Measurements from ENCODE around the gene VPREB1.
"Not testable (repeated sequence)": the region's sequence is repeated elsewhere in the genome, so short reads cannot be mapped to it uniquely, and the experiment has no call there.

Gene VPREB1, protein sequence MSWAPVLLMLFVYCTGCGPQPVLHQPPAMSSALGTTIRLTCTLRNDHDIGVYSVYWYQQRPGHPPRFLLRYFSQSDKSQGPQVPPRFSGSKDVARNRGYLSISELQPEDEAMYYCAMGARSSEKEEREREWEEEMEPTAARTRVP

DNA sequence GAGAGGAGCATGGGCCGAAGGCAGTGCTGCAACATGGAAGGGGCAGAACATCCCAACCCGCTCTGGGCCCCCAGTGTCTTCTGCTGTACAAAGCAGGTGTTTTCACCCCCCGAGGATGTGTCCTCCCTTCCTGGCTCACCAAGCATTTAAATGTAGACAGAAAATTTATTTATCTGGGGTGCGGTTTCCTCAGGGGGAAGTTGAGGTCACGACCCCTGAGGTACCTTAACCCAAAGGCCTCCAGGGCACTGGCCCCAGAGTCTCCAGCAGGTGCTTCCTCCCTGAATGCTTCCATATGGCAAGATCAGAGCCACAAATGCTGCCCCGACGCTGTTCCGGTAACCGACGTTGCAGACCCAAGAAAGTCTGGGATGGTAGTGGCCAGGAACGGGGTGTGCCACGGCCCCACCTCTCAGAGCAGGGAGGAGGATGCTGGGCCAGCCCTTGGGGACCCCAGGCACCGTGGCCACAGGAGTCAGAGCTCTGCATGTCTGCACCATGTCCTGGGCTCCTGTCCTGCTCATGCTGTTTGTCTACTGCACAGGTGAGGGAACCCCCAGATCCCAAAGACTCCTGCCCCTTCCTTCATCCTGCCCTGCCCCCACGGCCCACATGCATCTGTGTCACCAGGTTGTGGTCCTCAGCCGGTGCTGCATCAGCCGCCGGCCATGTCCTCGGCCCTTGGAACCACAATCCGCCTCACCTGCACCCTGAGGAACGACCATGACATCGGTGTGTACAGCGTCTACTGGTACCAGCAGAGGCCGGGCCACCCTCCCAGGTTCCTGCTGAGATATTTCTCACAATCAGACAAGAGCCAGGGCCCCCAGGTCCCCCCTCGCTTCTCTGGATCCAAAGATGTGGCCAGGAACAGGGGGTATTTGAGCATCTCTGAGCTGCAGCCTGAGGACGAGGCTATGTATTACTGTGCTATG, at the start of gene VPREB1:
VPREB1 (plus strand) TSS at position 471 of the 935 bp plus-strand sequence; CDS start at position 499, 28 bp downstream.
- no peak for DNase-seq

DNA sequence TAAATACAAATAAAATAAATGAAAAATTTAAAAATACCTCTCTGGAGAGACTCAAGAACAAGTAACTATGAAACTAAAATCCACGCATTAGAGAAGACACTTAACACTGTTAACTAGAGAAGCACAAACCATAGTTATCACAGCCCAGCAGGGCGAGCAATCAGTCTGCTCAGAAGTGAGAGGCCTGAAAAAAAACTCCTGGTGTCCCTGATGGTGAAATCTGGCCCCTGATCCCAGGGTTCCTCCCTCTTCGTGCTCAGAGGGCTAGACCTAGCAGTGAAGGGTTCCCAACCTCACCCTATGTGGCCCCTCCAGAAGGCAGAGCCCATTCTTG, 49.7 kb upstream of the VPREB1 start:
- DNase-seq: no peak

DNA sequence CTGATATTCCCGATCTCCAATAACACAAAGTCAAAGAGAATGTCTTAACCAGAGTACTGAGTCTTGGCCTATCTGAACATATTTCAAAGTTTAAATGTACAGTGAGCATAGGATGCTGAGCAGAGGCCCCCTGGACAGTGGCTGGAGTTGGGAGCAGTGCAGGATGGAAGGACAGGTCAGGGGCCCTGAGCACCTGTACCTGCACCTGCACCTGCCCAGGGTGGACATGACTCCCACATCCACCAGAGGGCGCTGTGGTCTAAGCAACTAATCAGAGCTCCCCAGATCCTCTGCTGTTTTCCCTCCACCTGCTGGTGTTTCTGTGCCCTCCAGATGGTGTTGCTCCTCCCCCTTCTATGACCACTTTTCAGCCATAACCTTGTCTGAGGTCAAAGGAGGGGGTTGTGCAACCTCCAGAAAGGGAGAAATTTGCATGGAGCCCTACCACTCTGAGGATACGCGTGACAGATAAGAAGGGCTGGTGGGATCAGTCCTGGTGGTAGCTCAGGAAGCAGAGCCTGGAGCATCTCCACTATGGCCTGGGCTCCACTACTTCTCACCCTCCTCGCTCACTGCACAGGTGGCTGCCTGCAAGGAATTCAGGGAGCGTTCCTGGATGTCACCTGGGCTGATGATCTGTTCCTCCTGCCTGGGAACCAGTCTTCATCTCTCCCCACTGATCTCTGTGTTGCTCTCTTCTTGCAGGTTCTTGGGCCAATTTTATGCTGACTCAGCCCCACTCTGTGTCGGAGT, 49.1 kb upstream of the VPREB1 start:
- peak in 20 of 58 donors; percentile 1 to 31 (median 8) for DNase-seq

DNA sequence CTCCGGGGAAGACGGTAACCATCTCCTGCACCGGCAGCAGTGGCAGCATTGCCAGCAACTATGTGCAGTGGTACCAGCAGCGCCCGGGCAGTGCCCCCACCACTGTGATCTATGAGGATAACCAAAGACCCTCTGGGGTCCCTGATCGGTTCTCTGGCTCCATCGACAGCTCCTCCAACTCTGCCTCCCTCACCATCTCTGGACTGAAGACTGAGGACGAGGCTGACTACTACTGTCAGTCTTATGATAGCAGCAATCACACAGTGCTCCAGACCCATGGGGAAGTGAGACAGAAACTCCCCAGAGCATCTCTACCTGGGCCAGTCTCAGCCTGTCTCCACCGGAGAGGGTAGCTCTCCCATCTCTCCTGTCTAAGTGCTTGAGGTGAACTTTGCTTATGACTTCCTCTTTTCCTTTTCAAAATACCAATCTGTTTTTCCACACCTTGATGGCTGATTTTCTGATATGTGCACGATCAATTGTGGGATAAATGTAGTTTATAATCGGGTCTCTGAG, 48.5 kb upstream of the VPREB1 start:
- no peak for DNase-seq

DNA sequence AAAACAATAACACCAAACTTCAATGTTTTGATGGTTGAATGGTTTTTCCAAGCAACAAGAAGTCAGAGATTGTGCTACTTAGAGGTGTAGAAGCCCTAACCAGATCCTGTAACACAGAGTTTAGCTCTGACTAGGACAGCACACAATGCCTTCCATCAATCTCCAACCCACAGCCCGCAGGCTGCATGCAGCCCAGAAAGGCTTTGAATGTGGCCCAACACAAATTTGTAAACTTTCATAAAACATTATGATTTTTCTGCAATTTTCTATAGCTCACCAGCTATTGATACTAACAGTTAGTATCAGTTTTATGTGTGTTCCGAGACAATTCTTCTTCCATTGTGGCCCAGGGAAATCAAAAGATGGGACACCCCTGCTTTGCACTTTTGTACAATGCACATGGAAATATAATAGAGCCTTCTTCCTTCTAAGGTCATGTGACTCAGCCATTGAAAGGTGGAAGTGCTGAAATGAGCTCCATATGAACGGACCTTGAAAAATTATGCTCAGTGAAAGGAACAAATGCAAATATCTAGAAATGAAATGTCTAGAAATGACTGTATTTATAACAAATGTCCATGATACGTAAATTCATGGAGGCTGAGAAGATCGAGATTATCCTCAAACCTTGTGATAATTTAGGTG, 47.6 kb upstream of the VPREB1 start:
- DNase-seq: no peak

DNA sequence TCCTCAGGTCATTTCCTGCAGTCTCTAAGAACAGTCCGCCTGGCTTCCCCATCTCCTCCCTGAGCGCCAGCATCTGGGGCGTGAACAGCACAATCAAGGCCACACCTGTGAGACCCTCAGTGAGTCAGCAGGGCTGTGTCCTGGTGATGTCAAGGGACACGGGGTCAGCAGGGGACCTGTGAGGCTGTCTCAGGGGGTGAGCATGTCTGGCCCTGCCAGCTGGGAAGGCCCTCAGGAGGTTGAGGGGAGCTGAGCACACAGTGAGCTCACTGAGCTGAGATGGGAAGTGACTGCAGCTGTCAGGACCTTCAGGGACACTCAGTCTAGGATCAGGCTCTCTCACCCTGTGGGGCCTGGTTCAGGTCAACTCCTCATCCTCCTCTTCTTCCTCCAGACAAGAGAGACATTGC, 46.6 kb upstream of the VPREB1 start:
- DNase-seq: no peak

DNA sequence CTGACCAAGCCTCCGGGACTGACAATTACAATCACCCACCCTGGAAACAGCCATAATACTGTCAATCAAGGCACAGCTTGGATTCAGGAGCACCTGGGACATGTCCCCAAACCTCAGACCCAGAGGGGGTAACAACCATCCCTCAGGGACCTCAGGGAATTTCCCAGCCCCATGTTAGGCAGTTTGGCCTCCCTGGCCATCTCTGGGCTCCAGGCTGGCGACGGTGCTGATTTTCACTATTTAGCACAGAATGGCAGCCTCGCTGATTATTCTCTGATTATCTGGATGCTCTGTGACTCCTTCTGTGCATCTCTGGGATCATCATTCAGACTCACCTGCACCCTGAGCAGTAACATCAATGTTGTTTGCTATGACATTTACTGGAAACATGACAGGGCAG, 45.8 kb upstream of the VPREB1 start:
- DNase-seq: no peak

DNA sequence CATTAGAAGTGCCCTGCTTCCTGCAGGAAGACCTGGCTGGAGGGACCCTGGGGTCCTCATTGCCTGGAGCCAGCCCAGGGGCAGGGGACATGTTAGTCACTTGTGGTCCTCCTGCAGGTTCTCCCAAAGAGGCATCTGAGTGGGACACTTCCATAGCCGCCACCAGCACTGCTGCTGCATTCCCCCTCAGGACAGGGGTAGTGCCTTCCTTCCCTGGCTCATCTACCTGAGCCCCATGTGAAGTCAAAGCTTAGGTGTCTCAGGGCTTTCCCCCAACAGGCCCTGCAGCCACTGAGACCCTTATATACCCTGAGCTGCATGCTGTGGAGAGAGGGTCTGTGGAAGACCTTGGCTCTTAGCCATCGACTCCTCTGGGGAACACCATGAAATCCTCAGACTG, 45.0 kb upstream of the VPREB1 start:
- no peak for DNase-seq

DNA sequence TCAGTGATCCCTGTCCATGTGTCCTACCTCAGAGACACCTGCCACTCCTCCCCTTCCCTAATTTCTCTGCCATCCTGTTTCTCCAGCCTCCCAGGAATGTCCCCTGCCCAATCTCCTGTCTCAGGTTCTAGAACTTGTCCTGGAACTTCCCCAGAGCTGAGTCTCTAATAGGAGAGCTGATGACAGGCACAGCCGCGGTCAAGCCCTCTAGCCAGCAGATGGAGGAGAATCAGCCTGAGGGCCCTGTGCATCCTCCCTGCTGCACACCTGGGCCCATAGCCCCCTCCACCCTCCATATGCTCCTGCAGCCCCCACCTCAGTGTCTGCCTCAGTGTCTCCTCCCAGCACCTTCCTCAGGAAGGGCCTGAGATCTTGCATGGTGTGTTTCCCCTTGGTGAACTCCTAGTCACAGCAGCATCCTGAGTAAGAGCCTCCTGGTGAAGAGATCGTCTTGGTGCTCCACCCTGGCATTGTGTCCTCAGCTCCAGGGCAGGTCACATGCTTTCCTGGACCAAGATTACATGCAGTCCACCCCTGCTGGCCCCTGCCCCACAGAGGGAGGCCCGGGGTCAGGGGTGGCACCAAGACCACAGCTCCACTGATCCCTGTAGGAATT, 43.9 kb upstream of the VPREB1 start:
- DNase-seq: no peak

DNA sequence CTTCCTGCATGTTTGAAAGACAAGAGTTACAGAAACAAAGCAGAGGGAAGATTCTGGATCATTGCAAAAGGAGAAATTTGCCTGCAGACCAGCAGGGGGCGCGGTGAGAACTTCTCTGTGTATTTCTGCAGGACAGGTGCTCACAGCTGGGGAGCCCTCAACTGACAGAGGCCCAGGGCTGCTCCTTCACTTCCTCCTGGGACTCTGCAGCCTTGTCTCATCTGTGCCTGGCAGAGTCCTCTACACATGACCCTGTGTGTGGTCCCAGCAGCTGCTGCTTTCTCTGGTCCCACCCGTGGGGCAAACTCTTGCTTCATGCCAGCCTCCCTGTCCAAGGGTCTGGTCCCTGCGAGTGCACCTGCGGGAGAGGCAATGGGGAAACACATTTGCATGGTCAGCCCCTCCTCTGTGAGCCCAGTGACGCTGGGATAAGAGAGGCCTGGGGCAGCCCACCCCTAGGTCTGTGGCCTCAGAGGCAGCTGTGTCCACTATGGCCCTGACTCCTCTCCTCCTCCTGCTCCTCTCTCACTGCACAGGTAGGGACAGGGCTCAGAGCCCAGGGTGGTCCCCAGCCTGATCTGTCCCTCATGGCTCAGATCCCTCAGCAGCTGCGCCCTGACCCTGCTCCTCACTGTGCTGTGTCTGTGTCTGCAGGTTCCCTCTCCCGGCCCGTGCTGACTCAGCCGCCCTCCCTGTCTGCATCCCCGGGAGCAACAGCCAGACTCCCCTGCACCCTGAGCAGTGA, 43.2 kb upstream of the VPREB1 start:
- peak in 1 of 58 donors; percentile 18 for DNase-seq

DNA sequence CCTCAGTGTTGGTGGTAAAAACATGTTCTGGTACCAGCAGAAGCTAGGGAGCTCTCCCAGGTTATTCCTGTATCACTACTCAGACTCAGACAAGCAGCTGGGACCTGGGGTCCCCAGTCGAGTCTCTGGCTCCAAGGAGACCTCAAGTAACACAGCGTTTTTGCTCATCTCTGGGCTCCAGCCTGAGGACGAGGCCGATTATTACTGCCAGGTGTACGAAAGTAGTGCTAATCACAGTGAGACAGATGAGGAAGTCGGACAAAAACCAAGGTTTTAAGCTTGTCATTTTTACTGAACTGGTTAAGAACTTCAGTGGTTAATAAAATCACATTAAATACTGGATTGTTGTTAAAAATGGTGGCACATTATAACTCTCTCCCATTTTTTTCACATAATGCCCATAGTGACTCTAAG, 42.6 kb upstream of the VPREB1 start:
- no peak for DNase-seq

DNA sequence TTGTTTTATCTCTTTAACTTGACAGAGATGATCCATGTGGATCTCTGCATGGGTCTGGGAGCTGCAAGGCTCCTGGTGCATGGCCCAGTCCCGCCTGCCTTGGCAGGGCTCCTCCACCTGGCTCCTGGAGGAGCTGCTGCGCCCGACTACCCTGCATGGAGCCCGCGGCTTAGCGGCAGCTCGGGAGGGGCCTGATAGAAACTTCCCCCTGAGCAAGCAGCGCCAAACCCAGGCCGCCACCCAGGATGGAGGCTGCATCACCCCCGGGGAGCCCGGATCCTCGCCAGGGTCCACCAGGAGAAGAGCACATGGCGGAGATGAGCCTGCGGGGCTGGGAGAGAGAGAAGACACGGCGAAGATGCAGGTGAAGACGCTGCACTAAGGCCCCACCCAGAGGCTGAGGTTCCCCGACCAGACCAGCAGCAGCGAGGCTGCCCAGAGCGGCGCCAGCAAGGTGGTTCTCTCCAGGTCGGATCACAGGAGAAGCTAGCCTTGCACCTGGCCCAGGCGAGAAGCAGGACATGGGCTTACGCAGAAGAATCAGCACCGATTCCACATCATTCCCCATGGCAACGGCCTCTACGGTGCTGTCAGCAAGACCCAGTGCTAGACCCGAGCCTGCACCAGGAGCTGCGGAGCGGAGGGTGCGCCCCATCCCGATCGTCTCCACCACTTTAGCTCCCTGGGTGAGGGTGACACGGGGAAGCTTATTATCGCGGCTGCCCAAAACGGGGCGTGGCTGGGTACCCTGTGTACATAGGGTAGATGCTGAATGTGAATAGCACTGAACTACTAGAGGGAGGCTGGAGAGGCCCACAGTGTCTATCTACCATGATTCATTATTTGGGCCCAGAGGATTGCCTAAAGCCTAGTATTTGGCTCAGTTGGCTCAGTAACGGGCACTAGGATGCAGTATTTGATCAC, 41.3 kb upstream of the VPREB1 start:
- DNase-seq: no peak

DNA sequence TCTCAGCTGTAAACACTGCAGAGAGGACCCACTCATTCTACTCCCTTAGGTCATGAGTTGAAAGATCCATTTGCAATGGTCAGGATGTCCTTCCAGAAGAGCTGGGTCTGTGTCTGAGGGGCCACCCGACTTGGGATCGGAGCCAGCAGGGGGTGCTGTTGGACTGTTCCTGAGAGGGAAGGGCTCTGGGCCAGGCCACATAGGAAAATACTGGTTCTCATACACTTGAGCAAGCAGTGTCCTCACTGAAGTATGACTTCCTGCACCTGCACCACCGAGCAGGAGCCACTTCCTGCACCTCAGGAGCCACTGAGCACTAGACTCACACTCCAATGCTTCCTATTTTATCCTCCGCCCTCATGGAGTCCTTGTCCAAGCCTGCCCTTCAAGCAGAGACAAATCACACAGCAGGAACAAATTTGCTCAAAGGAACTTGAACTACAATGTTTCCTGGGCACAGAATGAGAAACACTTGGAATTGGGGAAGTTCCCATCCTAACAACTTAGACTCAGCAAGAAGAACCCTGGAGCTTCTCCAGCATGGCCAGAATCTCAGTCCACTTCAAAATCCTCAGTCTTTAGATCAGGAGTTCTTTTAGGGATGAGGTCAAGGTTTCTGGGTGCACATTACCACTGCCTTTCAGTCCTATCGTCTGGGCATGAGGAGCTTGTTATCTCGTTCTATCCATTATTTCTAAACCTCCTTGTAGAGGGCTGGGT, 36.6 kb upstream of the VPREB1 start:
- DNase-seq: peak in 25 of 58 donors; percentile 0 to 36 (median 8)

DNA sequence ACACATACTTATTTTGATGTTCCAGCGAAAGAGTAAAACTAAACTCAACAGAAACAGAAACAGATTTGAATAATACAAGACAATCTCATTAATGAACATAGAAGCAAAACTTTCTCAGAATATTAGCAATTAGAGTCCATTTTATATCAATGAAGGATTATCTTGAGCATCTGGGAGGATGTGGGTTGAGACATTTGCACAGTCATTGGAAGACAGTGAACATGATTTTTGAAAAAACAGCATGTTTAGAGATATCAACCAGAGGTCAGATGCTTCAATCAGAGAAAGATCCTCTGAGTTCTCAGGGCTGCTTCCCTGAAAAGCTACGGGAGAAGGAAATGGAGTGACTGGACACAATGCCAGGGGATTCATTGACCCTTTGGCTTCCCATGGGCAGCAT, 35.9 kb upstream of the VPREB1 start:
- DNase-seq: no peak

DNA sequence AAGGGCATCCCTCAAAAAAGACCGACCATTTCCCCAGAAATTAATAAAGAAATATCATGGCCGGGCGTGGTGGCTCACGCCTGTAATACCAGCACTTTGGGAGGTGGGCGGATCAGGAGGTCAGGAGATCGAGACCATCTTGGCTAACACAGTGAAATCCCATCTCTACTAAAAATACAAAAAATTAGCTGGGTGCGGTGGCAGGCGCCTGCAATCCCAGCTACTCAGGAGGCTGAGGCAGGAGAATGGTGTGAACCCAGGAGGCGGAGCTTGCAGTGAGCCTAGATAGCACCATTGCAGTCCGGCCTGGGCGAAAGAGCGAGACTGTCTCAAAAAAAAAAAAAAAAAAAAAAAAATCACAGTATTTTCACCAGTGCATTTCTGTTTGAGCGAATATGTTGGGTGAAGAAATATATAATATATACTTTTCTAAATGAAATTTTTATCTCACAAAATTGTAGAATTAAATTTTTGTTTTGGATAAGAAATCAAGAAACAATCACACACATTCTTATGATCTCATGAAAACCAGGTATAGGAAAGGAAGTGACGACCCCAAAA, 35.4 kb upstream of the VPREB1 start:
- not testable (repeated sequence) for DNase-seq

DNA sequence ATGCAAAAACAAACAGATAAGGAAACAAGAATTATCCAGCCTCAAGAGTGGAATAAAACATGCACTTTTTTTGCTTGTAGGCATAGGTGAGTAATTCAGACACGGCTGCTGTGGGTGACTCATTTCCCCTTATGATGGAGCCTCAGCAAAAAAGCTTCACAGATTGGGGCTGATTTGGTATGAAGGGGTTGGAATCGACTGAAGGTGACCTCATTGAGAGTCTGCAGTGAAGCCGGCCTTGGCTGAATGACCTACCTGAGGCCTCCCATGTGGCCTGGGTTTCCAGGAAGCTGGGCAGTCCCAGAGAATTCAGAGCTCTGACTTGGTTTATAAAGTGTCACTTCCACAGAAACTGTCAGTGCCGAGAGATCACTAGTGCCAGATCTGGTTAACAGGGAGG, 34.2 kb upstream of the VPREB1 start:
- no peak for DNase-seq

DNA sequence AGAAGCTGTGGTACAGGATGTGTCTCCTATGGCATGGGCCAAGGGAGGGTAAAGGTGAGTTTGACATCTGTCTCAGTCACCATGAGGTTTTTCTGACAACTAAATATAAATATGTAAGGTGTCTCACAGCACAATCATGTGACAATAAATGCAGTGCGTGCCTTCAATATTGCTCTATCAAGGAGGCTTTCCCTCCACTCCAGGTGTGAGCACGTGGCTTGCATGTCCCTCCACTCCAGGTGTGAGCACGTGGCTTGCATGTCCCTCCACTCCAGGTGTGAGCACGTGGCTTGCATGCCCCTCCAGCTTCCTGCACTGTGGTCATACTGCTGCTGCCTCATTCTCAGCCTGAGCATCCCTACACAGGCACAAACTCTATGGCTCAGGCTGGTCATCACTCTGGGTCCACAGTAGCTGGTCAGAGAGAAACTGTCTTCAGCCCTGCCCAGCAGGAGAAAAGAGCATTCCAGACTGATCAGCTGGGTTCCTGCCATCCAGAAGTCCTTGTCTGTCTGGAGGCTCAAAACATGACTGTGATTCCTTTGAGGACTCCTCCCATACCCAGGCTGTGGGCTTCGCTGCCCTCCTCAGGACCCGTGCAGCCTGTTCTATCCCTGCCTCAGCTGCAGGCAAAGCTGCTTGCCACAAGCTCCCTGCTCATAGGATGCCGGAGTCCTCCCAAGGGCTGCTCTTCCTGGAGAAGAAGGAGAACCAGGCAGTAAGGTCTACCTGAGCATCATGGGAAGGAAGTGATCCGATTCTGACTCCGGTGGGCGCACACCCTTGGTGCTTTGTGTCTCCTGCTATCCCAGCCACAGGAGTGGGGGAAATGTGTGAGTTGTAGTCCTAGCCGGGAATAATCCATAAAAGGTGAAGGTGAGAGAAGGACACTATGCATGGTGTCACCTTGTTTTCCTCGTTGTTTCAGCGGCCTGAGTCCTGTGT, 33.4 kb upstream of the VPREB1 start:
- no peak for DNase-seq

Data from anterior cingulate cortex (tissue), 58 donors.